ENCODE data around the gene ETV4.

The ETV4 gene

DNA sequence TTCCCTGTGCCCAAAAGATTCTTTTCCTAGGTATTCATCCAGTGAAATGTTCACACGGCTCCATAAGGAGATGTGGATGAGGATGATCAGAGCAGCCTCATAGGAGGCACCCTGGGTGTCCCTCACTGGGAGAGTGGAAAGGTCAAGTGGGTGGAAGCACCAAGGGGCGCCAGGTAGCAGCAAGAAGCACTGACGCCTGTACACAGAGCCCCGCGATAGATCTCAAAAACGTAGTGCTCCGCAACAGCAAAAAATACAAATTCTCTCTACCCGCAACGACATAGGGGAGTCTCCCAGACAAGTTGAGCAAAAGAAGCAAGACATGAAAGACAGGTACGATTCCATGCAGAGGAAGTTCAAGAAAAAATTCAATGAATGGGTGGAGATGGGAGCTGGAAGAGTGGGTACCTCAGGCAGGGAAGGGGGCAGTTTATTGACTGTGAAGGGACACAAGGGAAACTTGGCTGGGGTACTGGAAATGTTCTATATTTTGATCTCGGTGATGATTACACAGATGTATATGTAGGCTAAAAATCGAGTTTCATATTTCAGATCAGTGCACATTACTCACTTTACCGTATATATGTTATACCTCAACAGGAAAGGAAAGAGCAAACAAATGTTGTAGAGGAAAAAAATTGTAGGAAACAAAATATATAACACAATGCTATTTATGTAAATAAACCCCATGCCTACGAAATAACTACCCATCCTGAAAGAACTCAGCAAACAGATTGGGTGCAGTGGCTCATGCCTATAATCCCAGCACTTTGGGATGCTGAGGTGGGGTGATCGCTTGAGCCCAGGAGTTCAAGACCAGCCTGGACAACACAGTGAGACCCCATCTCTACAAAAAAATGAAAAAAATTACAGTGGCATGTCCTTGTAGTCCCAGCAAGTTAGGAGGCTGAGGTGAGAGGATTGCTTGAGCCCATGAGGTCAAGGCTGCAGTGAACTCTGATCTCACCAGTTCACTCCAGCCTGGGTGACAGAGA is 17.8 kb upstream of the ETV4 start:
- DNase-seq (ENCODE audit: low read depth in 1 of 2, low spot score in 1 of 2), result no peak
- in situ Hi-C loops (cut with HindIII; ENCODE audit: low pct_unique_long_range_greater_than_20kb, low sequenced_read_pairs), result no loop called here
- TF ChIP-seq JUND (IDR thresholded peaks at IDR 0.05; ENCODE audit: low read depth), result no peak

DNA sequence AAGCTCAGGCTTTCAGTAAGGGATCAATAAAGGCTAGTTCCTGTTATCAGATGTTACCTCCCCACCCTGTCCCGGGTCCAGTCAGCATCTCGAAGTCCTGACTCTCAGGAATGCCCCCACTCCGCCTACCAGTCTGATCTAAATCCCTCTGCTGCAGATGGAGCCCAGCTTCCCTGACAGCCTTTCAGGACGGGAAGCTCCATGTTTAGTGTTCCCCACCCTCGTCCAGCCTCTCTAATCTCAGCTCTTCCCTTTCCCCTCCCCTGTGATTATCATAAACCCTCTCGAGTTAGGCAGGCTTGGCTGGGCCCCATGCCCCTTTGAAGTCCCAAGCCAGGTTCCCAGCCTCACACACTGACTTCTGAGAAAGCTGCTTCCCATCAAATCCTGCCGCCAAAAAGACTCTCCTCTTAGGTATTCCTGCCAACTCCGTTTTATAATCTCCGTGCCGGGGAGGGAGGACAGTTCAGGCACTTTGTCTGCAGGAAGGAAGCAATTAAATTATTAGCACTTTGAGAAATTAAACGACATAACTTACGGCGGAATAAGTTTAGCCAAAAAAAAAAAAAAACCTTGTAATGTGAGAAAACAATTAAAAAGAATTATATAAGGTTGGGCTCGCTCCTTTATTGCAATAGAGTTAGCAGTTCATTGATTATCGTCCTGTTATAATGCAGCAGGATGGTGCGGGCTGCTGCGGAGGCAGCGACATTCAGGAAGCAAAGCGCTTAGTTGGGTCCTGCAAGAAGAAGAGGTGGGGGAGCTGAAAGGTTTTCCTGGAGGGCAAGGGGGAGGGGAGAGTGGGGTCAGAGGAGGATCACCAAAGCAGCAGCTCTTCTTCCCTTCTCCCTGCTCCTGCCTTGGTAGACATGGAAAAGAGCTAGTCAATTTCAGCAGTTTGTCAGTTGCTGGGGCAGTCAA is 16.8 kb upstream of the ETV4 start:
- no peak for TF ChIP-seq JUND (IDR thresholded peaks at IDR 0.05; ENCODE audit: low read depth)
- no peak for DNase-seq (ENCODE audit: low read depth in 1 of 2, low spot score in 1 of 2)
- in situ Hi-C loops (cut with HindIII; ENCODE audit: low pct_unique_long_range_greater_than_20kb, low sequenced_read_pairs), result no loop called here

DNA sequence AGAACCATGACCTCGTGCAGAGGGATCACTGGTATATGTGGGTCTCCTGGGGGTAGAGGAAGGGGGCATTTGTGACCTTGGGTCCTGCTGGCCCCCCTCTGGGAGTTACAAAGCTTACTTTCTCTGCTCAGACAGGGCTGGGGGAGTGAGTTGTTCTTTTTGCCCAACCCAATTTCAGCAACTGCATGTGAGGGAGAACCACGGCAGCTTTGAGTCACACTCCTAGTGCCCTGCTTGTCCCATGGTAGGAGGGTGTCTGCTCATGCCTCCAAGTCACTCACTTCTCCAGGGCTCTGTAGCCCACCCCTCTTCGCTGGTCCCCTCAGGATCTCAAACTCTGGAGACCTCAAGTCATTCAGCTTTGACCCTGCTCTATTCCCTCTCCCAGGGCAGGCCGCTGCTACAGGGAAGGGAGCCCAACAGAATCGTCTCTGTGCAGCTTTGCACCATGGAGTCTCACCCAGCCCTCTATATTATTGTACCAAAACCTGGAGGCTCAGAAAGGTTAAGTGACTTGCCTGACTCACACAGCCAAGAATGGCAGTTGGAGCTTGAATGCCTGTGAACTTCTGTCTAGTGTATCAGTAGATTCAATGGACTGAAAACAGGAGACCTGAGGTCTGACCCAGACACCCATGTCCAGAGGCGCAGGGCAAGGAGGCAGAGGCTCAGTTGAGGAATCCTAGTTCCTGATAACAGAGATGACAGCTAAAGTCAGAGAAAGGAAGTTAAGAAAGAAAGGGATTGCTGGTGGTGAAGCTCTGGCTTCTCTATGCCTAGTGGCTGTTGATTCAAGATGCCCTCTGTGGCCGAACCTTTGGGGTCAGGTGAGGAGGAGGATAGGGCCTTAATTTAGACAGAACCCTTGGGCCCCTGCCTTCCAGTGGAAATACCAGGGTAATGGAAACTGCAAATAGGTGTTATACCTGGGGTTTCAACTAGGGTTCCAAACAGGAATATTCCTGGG is 14.6 kb upstream of the ETV4 start:
- DNase-seq (ENCODE audit: low read depth in 1 of 2, low spot score in 1 of 2), result no peak
- no peak for TF ChIP-seq JUND (IDR thresholded peaks at IDR 0.05; ENCODE audit: low read depth)
- in situ Hi-C loops (cut with HindIII; ENCODE audit: low pct_unique_long_range_greater_than_20kb, low sequenced_read_pairs), result no loop called here

DNA sequence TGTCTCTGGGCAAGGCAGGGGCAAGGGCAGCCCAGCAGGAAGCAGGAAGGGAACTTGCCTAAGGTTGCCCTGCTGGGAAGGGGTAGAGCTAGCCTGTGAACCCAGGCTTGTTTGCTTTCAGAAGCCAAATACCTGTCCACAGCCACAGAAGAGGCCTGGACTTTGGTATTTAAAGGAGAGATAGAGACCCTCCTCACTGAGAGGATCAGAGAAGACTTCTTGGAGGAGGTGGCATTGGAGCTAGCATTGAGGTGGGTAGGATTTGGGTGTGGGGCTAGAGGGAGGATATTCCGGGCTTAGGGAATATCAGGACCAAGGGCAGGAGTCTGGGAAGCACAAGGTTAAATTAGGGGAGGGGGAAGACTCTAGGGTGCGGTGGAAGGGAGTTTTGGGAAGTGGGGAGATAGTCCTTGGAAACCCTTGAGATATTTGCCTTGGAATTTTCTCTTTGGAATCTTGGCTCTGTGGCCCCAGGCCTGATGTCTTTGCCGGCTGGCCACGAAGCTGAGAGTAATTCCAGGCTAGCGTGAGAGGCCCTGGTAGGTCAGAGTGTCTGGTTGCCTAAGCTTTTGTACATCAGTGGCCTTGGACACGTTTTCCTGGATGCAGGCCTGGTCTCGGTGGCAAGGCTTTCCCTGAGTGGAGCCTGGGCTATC is 13.1 kb upstream of the ETV4 start:
- DNase-seq (ENCODE audit: low read depth in 1 of 2, low spot score in 1 of 2), result no peak
- in situ Hi-C loops (cut with HindIII; ENCODE audit: low pct_unique_long_range_greater_than_20kb, low sequenced_read_pairs), result no loop called here
- no peak for TF ChIP-seq JUND (IDR thresholded peaks at IDR 0.05; ENCODE audit: low read depth)

DNA sequence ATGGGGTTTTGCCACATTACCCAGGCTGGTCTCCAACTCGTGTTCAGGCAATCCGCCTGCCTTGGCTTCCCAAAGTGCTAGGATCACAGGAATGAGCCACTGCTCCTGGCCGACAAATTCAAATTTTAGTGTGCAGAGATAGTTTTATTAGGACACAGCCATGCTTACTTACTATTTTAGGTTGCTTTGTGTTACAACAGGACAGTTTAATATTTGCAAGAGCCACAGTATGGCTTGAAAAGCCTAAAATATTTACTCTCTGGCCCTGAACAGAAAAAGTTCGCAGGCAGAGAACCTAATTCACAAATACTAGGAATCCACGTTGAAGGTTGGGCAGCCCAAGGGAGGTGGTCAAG is 12.6 kb upstream of the ETV4 start:
- in situ Hi-C loops (cut with HindIII; ENCODE audit: low pct_unique_long_range_greater_than_20kb, low sequenced_read_pairs), result no loop called here
- no peak for TF ChIP-seq JUND (IDR thresholded peaks at IDR 0.05; ENCODE audit: low read depth)
- DNase-seq (ENCODE audit: low read depth in 1 of 2, low spot score in 1 of 2), result no peak

DNA sequence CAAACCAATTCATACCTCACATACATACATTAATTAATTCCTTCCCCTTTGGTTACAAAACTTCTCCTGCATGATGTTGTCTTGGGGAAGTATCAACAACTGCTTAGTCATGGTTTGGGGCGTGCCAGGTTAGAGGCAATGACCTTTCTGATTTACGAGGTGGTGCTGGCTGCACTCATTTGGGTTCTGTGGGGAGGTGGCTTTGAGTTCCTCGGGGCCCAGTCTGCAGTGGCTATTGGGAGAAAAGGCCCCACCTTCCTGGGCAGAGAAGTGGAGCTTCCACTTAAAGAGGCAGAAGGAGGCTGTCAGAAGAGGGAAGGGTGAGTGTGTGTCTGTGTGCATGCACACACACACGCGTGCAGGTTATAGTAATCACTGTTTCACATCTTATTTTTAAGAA is 10.2 kb upstream of the ETV4 start:
- in situ Hi-C loops (cut with HindIII; ENCODE audit: low pct_unique_long_range_greater_than_20kb, low sequenced_read_pairs), result no loop called here
- no peak for DNase-seq (ENCODE audit: low read depth in 1 of 2, low spot score in 1 of 2)
- TF ChIP-seq JUND (IDR thresholded peaks at IDR 0.05; ENCODE audit: low read depth), result no peak

DNA sequence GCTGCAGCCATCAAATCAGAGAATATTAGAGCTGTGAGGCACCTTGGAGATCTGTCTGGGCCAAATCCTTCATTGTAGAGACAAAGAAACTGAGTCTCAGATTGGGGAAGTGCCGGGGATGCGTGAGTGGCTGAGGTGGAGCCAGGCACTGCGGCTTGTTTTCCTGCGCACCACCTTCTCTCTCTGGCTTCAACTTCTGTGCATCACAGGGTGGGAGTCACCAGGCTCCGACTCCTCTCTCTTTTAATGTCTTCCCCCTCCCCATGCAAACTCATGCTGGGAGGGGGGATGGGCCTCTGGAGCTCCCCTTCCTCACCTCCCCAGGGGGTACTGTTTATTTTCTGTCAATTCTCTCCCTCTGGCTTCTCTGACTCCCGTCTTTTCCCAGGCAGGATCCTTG is 8.7 kb upstream of the ETV4 start:
- DNase-seq (ENCODE audit: low read depth in 1 of 2, low spot score in 1 of 2), result no peak
- no peak for TF ChIP-seq JUND (IDR thresholded peaks at IDR 0.05; ENCODE audit: low read depth)
- in situ Hi-C loops (cut with HindIII; ENCODE audit: low pct_unique_long_range_greater_than_20kb, low sequenced_read_pairs), result no loop called here

DNA sequence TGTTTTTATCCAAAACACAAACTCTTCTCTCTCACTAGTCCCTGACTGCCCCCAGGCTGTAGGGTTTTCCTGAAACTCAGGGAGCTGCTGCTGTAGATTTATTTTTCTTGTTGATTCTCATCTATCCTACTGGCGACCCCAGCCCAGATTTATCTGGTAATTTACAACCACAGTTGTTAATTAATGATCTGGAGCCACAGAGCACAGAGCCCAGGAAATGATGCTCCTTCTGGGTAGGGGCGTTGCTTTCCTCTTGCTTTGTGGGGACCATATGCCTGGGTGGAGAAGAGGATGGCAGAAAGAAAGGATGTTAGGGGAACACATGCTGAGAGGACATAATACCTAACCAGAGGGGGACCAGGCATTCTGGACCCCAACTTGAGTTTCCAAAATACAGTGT is 7.4 kb upstream of the ETV4 start:
- in situ Hi-C loops (cut with HindIII; ENCODE audit: low pct_unique_long_range_greater_than_20kb, low sequenced_read_pairs), result no loop called here

DNA sequence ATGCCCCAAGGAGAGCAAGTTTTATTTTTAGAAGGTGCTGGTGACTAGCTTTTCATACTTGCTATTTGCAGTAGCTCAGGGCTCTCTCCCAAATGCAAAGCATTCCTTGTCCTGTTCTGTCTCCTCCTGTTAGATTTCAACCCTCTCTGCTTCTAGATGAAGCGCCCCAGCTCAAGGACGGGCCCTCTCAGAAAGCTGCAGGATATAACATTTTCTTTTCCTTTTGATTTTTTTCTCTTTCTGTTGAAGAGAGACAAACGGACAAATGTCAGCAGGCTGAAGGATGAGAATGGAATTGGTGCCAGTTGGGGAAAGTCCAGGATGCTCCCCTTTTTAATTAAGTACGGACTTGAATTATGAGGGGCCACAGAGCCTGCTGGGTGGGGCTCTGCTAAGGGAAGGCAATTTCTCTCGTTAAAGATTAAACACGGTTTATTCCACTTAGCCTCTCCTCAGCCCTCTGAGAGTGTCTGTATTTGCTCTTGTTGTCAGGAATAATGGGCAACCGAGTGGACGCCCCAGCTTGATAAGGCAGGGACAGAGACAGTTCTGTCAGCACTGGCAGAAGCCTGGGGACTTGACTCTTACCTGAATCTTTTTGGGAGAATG is 6.2 kb upstream of the ETV4 start:
- in situ Hi-C loops (cut with HindIII; ENCODE audit: low pct_unique_long_range_greater_than_20kb, low sequenced_read_pairs), result no loop called here
- no peak for DNase-seq (ENCODE audit: low read depth in 1 of 2, low spot score in 1 of 2)
- no peak for TF ChIP-seq JUND (IDR thresholded peaks at IDR 0.05; ENCODE audit: low read depth)

More for the DNA sequence above, 7.4 kb upstream of the ETV4 start:
- no peak for DNase-seq (ENCODE audit: low read depth in 1 of 2, low spot score in 1 of 2)
- no peak for TF ChIP-seq JUND (IDR thresholded peaks at IDR 0.05; ENCODE audit: low read depth)

DNA sequence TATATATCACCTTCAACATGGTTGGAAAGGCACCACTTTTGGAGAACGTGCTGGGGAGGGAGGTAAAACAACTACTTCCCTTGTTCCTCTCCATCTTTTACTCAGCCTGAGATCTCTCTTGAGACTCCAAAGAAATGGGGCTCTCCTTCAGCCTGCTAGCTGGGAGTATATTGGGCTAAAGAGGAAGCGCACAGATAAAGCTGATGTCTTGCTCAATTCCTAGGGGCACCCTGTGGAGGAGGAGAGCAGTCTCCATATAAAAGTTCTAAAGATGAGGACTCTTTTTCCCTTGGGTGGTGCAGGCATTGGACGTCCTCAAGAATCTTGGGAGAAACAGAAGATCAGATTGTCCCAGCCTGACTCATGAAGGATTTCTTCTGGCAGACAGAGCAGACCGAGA is 4.6 kb upstream of the ETV4 start:
- DNase-seq (ENCODE audit: low read depth in 1 of 2, low spot score in 1 of 2), result no peak
- TF ChIP-seq JUND (IDR thresholded peaks at IDR 0.05; ENCODE audit: low read depth), result no peak
- in situ Hi-C loops (cut with HindIII; ENCODE audit: low pct_unique_long_range_greater_than_20kb, low sequenced_read_pairs), result no loop called here

DNA sequence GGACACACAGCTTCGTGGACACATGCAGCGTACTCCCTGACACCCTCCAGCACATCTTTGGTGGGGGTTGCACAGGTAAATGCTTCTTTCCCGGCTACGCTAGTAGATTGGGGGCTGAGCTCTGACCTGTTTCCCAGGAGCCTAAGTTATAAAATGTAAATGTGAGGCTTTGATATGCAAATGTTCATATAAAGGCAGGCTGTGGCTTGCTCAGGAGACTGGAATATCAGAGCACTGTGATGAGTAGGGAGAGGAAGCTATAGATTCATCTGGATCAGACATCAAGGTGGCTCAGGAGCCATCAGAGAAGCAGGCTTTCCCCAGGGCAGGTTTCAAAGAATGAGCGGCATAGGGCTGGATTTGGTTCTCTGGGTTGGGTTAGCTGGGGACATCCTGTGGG is 3.4 kb upstream of the ETV4 start:
- in situ Hi-C loops (cut with HindIII; ENCODE audit: low pct_unique_long_range_greater_than_20kb, low sequenced_read_pairs), result no loop called here

More for the DNA sequence above, 3.4 kb upstream of the ETV4 start:
- TF ChIP-seq JUND (IDR thresholded peaks at IDR 0.05; ENCODE audit: low read depth), result no peak
- DNase-seq (ENCODE audit: low read depth in 1 of 2, low spot score in 1 of 2), result no peak
